NB4 (cell line): Measurements from ENCODE around the gene LONRF3.
A peak's percentile ranks its signal among the peaks of the same experiment; 100 is the strongest.
"Not testable (repeated sequence)": the region's sequence is repeated elsewhere in the genome, so short reads cannot be mapped to it uniquely, and the experiment has no call there.

Experiments used
- DNase-seq: peaks from one replicate; pipeline ENCODE4 v3.0.0; 2010; ENCODE audit warnings: low read depth
- H3K4me3 ChIP-seq: one replicate; pipeline ENCODE4 v1.5.1; 2011; ENCODE audit warnings: mild to moderate bottlenecking, low read depth, low read length, moderate library complexity
- MYC ChIP-seq: IDR thresholded peaks from 2 replicates; pipeline ENCODE4 v1.6.1; 2011; ENCODE audit warnings: low read depth, low read length
- POLR2A ChIP-seq: IDR thresholded peaks from 2 replicates; pipeline ENCODE4 v1.6.1; 2011; ENCODE audit warnings: mild to moderate bottlenecking; ENCODE audit not compliant: insufficient read length; ENCODE audit errors: extremely low read depth
- TF ChIP-seq, protein P1 (sequence below): IDR thresholded peaks from one replicate; pipeline ENCODE4 v1.5.1; 2012; ENCODE audit warnings: low read depth, low read length
- TF ChIP-seq, protein P2 (sequence below): IDR thresholded peaks from 2 replicates; pipeline ENCODE4 v1.6.1; 2011; ENCODE audit warnings: low read depth, low read length

LONRF3 gene

DNA sequence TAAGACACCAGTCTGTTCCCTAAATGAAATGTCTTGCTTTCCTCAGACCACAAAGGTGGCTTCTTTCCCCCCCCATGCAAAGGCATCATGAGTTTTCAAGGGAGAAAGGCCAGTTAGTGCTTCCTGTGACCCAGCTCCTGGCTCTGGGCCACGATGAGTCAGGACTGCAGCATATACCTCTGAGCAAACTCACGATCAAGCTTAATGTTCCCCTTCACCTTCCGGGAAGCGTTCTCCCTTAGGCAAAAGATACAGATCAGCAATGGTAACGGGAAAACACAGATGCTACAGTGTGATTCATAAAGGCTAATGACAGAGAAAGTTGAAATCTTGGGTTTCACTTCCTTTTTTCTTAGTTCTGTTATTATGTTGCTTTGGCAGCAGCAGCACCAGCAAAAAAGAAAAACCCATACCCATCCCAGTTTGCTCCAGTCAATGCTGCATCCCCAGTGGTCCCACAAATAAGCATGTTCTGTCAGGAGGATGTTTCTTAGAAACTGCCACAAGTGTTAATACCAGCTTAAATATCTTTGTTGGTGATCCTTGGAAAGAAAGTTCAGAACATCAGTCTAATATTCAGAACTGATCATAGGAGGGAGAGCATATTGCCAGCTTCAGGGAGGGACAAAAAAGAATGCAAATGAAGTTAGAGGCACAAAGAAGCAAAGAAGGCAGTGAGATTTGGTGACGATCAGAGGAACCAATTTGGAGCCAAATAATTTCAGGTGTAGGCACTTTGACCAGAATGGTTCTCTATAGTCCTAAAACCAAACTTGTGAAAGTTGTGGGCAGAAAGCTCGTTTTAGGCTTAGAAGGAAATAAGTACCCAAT, 41.2 kb downstream of the LONRF3 start:
- peak; percentile 86 for DNase-seq
- no peak for TF ChIP-seq MYC
- TF ChIP-seq, protein P1, sequence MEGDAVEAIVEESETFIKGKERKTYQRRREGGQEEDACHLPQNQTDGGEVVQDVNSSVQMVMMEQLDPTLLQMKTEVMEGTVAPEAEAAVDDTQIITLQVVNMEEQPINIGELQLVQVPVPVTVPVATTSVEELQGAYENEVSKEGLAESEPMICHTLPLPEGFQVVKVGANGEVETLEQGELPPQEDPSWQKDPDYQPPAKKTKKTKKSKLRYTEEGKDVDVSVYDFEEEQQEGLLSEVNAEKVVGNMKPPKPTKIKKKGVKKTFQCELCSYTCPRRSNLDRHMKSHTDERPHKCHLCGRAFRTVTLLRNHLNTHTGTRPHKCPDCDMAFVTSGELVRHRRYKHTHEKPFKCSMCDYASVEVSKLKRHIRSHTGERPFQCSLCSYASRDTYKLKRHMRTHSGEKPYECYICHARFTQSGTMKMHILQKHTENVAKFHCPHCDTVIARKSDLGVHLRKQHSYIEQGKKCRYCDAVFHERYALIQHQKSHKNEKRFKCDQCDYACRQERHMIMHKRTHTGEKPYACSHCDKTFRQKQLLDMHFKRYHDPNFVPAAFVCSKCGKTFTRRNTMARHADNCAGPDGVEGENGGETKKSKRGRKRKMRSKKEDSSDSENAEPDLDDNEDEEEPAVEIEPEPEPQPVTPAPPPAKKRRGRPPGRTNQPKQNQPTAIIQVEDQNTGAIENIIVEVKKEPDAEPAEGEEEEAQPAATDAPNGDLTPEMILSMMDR, result no peak
- no peak for TF ChIP-seq POLR2A
- TF ChIP-seq, protein P2, sequence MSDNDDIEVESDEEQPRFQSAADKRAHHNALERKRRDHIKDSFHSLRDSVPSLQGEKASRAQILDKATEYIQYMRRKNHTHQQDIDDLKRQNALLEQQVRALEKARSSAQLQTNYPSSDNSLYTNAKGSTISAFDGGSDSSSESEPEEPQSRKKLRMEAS, result no peak
- H3K4me3 ChIP-seq, result no peak overlapping the region

DNA sequence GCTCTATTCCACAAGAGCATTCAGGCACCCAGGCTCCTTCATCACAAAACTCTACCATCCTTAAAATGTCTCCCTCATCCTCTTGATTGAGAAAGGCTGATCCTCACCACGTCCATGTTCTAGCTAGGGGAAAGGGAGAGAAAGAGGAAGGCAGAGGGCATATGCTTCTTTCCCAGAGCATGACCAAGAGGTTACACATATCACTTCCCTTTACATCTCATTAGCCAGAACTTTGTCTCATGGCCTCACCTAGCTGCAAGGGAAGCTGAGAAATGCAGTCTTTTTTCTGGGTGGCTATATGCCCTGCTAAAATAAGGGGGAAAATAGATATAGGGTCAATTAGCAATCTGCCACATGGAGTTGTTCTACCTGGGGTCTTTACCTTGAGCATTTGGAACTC, 42.7 kb downstream of the LONRF3 start:
- H3K4me3 ChIP-seq, result no peak overlapping the region
- TF ChIP-seq MYC (no peak), POLR2A (no peak)
- TF ChIP-seq, protein P1, result no peak
- TF ChIP-seq, protein P2, result no peak
- DNase-seq, result peak; percentile 9

DNA sequence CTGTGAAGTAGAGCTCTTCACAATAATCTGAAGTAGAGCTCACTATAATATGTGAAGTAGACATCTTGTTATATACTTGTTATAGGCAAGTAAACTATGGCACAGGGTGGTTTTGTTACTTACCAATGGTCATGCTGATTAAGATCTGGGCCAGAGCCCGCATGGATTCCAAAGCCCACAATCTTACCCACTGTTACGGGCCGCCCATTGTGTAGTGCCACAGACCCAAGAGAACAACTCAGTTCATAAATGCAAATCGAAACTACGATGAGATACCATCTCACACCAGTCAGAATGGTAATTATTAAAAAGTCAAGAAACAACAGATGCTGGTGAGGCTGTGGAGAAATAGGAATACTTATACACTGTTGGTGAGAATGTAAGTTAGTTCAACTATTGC, 51.5 kb downstream of the LONRF3 start:
- TF ChIP-seq POLR2A, result no peak
- TF ChIP-seq, protein P1, result no peak
- no peak for TF ChIP-seq MYC
- TF ChIP-seq, protein P2, result no peak
- no peak for DNase-seq
- H3K4me3 ChIP-seq, result no peak overlapping the region

DNA sequence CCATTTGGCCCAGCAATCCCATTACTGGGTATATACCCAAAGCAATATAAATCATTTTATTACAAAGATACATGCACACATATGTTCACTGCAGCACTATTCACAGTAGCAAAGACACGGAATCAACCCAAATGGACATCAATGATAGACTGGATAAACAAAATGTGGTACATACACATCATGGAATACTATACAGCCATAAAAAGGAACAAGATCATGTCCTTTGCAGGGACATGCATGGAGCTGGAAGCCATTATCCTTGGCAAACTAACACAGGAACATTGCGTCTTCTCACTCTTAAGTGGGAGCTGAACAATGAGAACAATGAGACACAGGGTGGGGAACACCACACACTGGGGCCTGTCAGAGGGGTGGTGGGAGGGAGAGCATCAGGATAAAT, 51.9 kb downstream of the LONRF3 start:
- not testable (repeated sequence) for H3K4me3 ChIP-seq, DNase-seq

DNA sequence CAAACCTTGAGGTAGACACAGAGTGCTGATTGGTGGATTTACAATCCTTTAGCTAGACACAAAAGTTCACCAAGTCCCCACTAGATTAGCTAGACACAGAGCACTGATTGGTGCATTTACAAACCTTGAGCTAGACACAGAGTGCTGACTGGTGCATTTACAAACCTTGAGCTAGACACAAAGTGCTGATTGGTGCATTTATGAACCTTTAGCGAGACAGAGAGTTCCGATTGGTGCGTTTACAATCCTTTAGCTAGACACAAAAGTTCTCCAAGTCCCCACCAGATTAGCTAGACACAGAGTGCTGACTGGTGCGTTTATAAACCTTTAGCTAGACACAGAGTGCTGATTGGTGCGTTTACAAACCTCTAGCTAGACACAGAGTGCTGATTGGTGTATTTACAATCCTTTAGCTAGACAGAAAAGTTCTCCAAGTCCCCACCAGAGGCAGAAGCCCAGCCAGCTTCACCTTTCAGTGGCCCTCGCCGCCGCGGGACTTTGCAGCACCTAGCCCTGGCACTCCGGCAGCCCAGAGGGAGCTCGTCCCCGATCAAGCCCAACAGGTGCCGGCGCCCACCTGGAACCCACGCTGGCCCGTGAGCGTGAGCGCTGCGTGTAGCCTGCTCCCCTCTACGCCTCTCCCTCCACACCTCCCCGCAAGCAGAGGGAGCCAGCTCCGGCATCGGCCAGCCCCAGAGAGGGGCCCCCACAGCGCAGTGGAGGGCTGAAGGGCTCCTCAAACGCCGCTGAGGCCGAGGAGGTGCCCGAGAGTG, 53.7 kb downstream of the LONRF3 start:
- DNase-seq, result not testable (repeated sequence)

DNA sequence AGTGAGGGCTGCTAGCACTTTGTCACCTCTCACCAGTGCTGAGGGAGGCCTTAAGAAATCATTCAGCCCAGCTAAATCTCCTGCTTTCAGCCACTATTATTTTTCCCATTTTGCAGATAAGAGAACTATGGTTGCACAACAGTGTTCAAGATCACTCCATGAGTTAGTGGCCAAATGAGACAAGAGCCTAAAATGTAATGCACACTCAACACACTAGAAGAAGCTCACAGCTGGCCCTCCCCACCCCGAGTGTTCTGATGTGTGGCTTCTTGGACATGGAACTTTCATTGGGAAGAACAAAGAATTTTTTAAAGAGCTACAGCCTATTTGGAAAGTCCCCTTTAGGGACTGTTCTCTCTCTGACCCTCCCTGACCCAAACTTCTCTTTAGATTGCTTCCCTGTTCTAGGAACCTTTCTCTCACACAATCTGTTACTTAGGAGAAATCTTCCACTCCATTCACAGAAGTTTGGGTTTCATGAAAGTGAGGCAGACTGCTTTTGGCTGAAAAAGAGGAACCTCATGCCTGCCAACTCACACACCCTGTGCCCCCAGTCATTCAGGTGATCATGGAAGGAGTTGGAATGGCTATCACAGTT, 54.4 kb downstream of the LONRF3 start:
- peak; percentile 9 for DNase-seq
- no peak overlapping the region for H3K4me3 ChIP-seq
- TF ChIP-seq, protein P1, result no peak
- TF ChIP-seq, protein P2, result no peak
- TF ChIP-seq MYC, result no peak
- TF ChIP-seq POLR2A, result no peak

More for the DNA sequence above, 53.7 kb downstream of the LONRF3 start:
- not testable (repeated sequence) for H3K4me3 ChIP-seq

DNA sequence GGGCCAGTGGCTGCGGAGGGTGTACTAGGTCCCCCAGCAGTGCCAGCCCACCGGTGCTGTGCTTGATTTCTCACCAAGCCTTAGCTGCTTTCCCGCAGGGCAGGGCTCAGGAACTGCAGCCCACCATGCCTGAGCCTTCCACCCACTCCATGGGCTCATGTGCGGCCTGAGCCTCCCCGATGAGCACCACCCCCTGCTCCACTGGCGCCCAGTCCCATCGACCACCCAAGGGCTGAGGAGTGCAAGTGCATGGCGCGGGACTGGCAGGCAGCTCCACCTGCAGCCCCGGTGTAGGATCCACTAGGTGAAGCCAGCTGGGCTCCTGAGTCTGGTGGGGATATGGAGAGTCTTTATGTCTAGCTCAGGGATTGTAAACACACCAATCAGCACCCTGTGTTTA, 55.2 kb downstream of the LONRF3 start:
- H3K4me3 ChIP-seq, DNase-seq: not testable (repeated sequence)
